HG03025 (cell line): ENCODE measurements around the gene DGUOK.
"Not testable (repeated sequence)": the region's sequence is repeated elsewhere in the genome, so short reads cannot be mapped to it uniquely, and the experiment has no call there.

Experiments used
- ATAC-seq: cut with Tn5 transposase; IDR thresholded peaks from one replicate; pipeline ENCODE4 v1.9.1; 2021; ENCODE audit warnings: mild to moderate bottlenecking, moderate library complexity; ENCODE audit not compliant: unreplicated experiment, low FRiP score

Gene DGUOK

DNA sequence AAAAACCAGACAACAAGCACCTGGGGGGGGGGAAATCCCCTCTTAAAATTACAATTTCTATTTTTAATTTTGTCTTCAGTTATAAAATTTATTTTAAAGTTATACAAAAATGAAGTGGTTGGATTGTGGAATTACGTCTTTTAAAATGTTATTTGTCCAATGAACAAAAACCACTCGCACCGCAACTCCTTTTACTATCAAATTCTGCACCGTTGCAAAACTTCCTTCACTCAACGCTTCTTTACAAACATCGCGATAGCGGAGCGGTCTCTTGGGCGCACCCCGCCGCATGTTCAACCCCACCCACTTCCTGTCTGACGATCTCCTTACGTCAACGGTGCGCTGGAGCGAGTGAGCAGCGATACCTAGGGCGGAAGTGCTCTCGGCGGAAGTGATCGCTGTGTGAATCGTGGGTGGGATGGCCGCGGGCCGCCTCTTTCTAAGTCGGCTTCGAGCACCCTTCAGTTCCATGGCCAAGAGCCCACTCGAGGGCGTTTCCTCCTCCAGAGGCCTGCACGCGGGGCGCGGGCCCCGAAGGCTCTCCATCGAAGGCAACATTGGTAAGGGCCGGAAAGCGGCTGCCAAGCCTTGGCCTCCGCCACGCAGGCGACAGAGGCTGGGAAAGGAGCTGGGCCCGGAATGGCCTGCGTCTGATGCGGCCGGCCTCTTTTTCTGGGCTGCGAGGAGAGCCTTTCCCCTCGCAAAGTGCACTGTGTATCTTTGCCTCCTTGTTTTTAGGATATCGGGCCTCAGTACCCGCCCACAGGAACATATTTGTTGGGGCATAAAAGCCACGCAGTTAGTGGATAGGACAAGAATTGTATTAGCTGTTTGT lies at the start of gene DGUOK:
Gene DGUOK, plus strand, starts transcription at position 388 of the 835 bp plus-strand sequence. Its CDS starts 31 bp downstream, at position 419.
- ATAC-seq, result peak; percentile 99

DNA sequence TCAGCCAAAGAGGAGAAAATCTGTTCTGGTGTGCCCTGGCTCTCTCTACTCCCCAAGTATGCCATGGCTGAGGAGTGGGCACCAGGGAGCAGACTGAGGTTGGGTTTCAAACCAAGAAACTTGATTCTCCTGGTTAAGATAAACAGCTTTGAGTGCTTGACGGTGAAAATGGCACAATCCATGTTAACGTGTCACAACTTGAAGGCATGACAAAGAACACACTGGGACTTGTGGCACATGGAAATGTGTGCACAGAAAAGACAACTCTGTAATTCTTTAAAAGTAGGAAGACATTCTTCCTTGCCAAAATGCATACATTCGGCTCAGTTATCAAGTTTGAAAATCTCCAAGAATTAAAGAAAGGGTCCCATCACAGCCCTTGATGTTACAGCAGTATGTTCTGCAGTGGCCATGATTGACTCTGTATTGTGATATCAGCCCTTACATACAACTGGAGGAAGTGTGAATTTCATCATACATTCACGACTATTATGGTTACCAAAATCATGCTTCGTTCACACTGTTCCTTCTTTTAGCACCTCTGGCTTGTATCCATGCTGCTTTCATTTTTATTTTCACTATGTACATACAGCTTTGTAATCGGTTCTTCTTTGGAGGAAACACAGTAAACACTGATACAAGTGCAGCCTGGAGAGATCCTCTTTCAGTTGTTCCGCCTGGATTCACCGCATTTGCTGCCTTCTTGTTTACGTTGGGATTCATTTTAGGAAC lies 49.4 kb upstream of the DGUOK start:
- ATAC-seq, result no peak

DNA sequence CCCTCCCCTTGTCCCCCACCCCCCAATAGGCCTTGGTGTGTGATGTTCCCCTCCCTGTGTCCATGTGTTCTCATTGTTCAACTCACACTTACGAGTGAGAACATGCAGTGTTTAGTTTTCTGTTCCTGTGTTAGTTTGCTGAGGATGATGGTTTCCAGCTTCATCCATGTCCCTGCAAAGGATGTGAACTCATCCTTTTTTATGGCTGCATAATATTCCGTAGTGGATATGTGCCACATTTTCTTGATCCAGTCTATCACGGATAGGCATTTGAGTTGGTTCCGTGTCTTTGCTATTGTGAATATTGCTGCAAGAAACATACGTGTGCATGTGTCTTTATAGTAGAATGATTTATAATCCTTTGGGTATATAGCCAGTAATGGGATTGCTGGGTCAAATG lies 48.7 kb upstream of the DGUOK start:
- not testable (repeated sequence) for ATAC-seq

DNA sequence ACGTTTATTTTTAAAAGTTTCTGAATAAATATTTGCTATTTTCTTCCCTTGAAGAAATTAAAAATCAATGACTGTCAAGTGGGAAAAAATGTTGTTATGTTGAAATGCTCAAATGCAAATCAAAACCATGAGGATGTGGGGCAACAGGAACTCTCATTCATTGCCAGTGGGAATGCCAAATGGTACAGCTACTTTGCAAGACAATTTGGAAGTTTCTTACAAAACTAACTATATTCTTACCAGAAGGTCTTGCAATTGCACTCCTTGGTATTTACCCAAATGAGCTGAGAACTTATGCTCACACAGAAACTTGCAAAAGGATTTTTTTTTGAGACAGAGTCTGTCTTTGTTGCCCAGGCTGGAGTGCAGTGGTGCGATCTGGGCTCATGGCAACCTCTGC lies 41.3 kb upstream of the DGUOK start:
- no peak for ATAC-seq

DNA sequence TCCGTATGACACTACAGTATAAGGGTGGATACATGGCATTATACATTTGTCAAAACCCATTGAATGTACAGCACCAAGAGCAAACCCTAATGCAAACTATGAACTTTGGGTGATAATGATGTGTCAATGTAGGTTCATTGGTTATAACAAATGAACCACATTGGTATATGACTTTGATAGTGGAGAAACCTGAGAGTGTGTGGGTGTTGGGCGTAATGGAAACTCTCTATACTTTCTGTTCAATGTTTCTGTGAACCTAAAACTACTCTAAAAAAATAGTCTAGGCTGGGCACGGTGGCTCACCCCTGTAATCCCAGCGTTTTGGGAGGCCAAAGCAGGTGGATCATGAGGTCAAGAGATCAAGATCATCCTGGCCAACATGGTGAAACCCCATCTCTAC lies 40.3 kb upstream of the DGUOK start:
- ATAC-seq, result no peak

DNA sequence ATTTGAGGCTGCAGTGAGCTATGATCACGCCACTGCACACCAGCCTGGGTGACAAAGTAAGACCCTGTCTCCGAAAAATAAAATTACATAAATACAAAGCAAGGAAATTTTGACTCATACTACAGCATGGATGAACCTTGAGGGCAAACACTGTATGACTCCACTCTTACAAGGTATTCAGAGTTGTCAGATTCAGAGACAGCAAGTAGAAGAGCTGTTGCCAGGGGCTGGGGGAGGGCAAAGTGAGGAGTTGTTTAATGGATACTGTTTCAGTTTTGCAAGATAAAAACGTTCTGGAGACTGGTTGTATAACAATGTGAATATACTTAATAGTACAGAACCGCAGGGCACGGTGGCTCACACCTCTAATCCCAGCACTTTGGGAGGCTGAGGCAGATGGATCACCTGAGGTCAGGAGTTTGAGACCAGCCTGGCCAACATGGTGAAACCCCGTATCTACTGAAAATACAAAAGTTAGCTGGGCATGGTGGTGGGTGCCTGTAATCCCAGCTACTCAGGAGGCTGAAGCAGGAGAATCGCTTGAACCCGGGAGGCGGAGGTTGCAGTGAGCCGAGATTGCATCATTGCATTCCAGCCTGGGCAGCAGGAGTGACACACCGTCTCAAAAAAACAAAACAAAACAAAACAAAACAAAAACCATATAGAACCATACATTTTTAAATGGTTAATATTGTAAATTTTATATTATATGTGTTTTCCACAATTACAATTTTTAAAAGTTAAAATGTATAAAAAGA lies 38.9 kb upstream of the DGUOK start:
- ATAC-seq, result not testable (repeated sequence)

DNA sequence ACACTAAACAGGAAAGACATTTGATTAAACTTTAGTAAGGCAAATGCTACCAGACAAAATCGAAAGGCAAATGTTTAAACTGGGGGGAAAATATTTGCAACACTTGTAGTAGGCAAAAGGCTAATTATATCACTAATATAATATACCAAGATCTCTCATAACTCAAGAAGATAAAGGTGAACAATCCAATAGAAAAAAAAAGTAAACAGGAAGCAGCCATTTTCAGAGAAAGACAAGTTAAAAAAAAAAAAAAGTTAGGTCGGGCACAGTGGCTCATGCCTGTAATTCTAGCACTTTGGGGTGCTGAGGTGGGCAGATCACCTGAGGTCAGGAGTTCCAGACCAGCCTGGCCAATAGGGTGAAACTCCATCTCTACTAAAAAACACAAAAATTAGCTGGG lies 38.3 kb upstream of the DGUOK start:
- no peak for ATAC-seq

DNA sequence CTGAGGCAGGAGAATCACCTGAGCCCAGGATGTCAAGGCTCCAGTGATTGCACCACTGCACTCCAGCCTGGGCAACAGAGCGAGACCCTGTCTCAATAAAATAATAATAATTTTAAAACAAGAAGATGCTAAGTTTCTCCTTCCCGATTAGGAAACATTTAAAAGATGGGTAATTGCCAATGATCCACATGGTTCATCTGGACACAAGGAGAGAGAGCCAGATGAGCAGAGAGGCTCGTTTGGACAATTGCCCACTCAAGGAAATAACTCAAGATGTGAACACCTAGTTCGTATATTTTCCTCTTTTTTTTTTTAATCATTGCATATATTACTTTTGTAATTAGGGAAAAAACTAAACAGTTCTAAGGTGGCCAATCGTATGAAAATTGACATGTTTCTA lies 37.5 kb upstream of the DGUOK start:
- ATAC-seq, result no peak

DNA sequence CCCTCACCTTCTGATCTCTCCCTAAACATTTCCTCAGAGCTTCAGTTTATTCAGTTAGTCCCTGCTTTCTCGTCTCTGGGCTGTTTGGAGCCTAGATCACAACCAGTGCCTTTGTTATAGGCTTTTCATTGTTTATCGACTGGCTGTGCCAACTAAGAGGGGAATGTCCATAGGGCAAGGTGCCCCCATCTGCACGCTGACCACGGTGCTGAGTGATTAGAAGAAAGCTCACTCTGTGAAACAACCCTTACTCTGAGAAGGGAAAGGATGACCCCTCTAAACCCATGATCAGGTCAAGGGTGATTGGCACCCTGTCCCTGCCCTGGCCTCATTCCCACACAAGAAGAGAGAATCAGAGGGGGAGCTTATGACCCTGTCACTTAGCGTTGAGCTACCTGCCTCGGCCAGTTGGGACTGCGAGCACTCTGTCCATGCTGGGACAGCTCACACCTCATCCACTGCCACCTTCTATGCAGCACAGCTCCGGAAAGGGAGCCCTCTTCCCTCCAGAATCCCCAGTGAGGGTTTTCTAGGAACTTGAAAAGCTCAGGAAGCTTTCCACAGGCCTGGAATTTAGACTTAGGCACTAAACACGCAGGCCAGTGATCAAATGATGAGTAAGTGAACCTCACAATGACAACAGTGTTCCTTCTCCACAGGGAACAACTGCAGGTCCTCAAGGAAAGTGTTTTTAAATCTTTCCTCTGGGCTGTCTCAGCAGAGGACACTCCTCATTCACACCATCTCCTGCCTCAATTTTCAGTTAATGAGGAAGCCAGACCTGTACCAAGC lies 36.2 kb upstream of the DGUOK start:
- ATAC-seq, result no peak

DNA sequence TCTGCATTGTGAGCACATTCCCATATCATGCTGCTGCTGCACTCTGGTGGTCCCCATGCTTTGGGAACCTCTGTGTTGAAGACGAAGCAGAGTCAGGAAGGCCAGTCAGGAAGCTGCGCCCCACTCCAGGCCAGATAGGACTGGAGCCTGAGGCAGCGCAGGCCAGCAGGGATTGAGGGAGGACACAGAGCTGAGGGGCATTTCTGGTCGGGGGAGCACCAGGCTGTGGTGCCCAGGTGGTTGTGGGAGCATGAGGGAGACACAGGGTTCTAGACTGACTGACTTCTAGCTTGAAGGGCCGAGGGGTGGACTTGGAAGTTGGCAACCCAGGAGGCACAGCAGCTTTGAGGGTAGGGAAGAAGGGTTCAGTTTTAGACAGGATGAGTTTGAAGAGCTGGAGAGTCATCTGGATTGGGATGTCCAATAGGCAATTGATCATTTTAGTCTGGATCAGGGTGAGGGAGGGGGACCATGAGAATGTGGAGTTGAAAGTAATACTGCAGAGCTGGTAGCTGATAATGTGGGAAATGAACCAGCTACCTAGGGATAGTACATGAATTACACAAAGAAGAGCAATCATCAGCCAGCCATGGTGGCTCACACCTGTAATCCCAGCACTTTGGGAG lies 35.3 kb upstream of the DGUOK start:
- no peak for ATAC-seq

DNA sequence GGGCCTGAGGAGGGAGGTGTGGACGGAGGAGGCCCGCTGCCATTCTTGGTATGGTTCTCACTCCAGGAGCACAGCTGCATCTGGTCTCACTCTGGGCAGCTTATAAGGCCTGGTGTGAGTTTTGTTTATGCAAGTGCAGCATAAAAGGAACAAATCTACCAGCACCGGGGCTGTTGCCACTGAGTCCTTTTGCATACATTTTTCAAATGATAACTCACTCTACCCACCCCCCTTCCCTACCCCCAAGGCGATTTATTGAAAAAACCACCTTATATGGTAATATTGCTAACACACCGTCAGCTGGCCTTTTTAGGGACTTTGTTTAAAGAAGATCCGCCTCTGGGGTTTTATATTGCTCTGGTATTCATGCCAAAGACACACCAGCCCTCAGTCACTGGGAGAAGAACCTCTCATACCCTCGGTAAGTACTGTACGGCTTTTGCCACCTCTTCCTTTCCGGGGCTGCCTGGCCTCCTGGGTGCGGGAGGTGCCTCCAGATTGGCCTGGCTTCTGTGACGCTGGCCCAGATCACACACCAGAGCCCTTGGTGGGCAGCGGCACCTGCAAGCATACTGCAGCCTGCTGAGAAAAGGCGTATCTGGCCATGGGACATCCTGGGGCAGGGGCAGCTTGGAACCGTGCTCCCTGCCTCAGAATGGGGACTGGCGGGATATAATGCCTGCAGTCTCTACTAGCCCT lies 33.9 kb upstream of the DGUOK start, which contains the start of gene ACTG2:
Gene ACTG2, plus strand, starts transcription at position 378 of the 699 bp plus-strand sequence. CDS start 8,304 bp downstream, outside the sequence.
- no peak for ATAC-seq

DNA sequence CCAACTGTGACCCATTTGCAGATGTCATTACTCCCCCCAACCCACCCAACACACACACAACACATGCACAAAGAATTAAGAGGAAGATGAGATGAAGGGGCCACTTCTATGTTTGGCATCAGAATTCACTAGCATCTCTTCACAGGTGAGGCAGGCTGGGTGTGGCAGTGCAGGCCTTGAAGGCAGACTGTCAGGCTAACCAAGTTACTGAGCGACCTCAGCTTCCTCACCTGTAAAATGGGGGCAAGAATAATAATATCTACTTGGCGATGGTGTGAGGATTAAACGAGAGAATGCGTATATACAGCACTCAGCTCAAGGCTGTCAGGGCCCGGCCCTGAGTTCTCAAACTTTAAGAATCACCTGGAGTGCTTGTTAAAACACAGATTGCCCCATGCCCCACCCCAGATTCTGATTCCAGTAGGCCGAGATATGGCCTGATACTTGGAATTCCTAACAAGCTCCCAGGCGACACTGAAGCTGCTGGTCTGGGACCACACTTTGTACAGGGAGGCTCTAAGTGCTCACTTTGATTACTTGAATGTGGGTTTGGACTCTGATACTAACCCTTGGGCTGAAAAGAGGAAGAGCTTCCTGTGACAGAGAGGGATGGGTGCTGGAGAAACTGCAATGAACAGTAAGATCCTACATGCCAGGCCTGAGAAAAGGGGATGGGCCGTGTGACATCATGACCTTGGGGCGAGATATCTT lies 32.8 kb upstream of the DGUOK start:
- ATAC-seq, result no peak

DNA sequence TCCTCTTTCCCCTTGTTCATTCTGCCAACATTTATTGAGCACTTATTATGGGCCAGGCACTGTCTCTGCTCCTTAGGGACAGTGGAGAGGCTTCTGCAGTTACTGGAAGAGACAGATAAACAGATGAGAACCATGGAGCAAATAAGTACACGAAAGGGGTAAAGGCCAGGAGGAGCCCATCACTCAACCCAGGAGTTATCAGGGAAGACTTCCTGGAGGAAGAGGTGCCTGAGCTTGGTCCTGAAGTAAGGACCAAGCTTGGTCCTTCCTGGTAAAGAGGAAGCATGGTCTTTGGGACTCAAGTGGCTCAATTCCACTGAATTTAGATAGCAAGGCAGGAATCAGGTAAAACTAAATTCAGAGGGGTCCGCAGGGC lies 32.2 kb upstream of the DGUOK start:
- no peak for ATAC-seq

DNA sequence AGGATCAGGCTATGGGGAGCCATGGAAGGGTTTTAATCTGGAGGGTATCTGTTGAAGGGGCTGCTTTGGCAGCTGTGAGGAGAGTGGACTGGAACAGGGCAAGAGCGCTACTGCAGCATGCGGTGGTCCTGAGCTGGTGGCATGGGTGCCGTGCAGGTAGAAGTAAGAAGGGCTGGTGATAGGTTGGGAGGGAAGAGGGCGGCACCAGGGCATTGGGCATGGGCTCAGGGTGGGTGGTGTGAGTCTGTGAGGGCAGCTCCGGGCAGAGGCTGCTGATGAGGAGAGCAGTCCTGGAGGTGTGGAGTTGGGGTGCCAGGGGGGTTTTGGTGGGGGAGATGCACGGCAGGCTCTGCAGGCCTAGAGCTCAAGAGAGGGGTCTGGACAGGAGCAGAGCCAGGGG lies 31.8 kb upstream of the DGUOK start:
- no peak for ATAC-seq

DNA sequence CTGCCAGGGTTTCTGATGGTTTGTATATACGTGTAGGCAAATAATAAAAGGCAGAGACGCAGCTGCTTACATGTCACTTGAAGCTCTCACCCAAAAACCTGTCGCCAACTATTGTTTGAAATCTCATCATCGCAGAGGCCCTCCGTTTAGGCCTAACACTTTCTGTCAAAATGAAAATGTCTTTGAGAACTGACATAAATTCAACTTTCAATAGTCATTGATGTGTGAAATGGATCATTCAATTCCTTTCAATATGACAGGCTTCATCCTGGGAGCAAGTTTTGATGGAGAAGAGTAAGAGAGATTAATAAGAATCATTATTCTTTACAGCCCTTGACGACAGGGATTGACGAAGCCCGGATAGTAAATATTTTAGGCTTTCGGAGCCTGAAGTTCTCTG lies 31.2 kb upstream of the DGUOK start:
- ATAC-seq, result no peak

DNA sequence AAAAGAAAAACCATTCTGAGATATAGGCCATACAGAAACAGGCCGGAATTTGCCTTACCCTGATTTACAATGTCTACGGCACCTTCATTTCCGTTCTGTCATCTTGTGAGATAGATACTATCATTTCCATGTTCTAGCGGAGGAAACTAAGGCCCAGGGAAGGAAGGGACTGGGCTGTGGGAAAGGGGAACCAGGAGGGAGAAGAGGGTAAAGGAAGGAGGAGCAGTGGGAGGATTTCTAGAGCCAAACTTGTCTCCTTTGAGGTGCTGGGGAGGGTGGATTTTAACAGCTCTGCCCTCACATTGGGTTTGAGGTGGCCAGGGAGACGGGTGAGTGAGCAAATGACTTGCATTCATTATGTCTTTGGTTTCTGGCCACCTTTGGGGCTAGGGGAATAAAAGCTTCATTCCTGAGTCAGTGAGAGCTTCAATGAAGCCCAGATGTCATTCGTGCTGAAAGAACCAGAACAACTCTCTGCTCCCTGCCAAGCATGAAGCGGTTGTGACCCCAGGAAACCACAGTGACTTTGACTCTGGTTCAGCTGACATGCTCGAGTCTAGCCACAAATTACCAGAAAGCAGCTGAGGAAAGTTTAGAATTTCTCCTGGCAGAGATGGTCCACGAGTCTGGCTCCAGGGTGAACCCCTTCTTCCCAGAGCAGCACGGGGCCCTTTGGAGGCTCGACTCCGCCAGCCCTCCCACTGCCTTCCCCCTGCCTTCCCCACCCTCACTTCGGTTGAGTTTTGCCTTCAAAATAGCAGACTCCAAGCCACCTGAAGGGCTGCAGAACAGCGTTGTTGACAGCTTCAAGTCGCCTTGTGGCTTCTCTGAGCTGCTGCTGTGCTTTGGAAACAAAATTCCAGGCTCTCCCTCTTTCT lies 30.1 kb upstream of the DGUOK start:
- no peak for ATAC-seq

DNA sequence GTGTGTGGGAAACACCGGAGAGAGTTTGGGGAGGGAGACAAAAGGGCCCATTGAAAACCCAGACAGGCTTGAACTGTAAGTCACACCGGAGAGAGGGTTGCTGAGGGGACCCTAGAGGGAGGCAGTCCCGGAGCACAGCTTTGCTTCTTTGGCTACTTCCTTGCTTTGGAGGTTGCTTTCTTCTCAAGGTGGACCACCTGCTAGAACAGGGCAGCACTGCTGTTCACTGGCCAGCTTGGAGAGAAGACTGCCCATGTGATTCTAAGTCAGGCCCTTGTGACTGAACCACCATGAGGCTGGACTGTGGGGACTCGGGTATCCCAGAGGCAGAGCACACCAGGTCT lies 29.5 kb upstream of the DGUOK start:
- ATAC-seq, result no peak

DNA sequence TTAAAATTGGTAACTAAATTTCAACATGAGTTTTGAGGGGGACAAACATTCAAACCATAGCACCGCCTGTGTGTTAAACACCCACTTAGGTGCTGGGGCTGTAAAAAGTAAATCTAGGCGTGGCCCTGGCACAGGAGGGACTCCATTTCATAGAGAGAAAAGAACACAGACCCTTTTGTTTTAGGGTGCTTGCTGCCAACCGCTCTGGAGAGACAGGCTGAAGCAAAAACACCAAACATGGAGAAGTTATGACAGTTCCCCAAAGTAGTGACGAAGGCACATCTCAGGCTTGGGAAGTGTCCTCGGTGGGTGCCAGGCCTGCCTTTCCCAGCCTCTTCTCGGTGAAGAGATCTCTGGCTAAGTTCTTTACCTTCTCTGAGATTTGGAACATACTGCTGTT lies 28.7 kb upstream of the DGUOK start:
- no peak for ATAC-seq
